HTR-8/SVneo (cell line): ENCODE results near the gene ATXN7.

Experiments
- DNase-seq: peaks from one replicate; pipeline ENCODE4 v3.0.0; 2011; ENCODE audit warnings: low spot score, mixed read lengths; ENCODE audit not compliant: insufficient read length
- FAIRE-seq: peaks from 2 replicates; lab custom pipeline; 2011; peaks lifted over from hg19 to GRCh38; lab: Jason Lieb, UNC

ATXN7 gene

GRCh38 chr3:64008487-64009351 is 145.1 kb downstream of the ATXN7 start:
- FAIRE-seq = no peak

GRCh38 chr3:64009528-64009927 is 145.9 kb downstream of the ATXN7 start:
- no peak for FAIRE-seq
- DNase-seq = no peak

More at GRCh38 chr3:64008487-64009351, 145.1 kb downstream of the ATXN7 start:
- DNase-seq = no peak

GRCh38 chr3:64010199-64010598 is 146.5 kb downstream of the ATXN7 start:
- DNase-seq (no peak), FAIRE-seq (no peak)

- DNase-seq (no peak), FAIRE-seq (no peak)
These were observed 148.0 kb downstream of the ATXN7 start for GRCh38 chr3:64011685-64012084.

- DNase-seq (no peak), FAIRE-seq (no peak)
These were observed 153.4 kb downstream of the ATXN7 start for GRCh38 chr3:64016941-64017620.

- FAIRE-seq (no peak), DNase-seq (no peak)
These were observed 155.6 kb downstream of the ATXN7 start for GRCh38 chr3:64019271-64019670.

GRCh38 chr3:64019879-64020278 is 156.2 kb downstream of the ATXN7 start:
- DNase-seq (no peak), FAIRE-seq (no peak)

GRCh38 chr3:64021922-64022321 is 158.3 kb downstream of the ATXN7 start:
- no peak for FAIRE-seq
- no peak for DNase-seq

- DNase-seq = no peak
- FAIRE-seq = no peak
These were observed 159.0 kb downstream of the ATXN7 start for GRCh38 chr3:64022451-64023186.

GRCh38 chr3:64023187-64023860 is 159.7 kb downstream of the ATXN7 start, which contains the start of gene PSMD6:
PSMD6 (minus strand) TSS chr3:64023494; CDS start chr3:64023419, 75 bp downstream.
- peak; percentile 85 for DNase-seq
- FAIRE-seq = peak; percentile 89

- DNase-seq (no peak), FAIRE-seq (no peak)
These were observed 160.2 kb downstream of the ATXN7 start for GRCh38 chr3:64023861-64024223.

- no peak for FAIRE-seq
- no peak for DNase-seq
These were observed 162.7 kb downstream of the ATXN7 start for GRCh38 chr3:64026346-64026745.

- FAIRE-seq = no peak
- no peak for DNase-seq
These were observed 164.0 kb downstream of the ATXN7 start for GRCh38 chr3:64027658-64028057.

GRCh38 chr3:64028754-64029153 is 165.1 kb downstream of the ATXN7 start:
- FAIRE-seq (no peak), DNase-seq (no peak)

- DNase-seq (no peak), FAIRE-seq (no peak)
These were observed 165.6 kb downstream of the ATXN7 start for GRCh38 chr3:64029287-64029686.

- DNase-seq (peak; percentile 68), FAIRE-seq (peak; percentile 89)
These were observed 167.1 kb downstream of the ATXN7 start for GRCh38 chr3:64030741-64031140.

GRCh38 chr3:64031540-64032508 is 168.2 kb downstream of the ATXN7 start:
- no peak for FAIRE-seq

GRCh38 chr3:64033069-64033468 is 169.4 kb downstream of the ATXN7 start:
- FAIRE-seq = no peak
- DNase-seq = no peak

More at GRCh38 chr3:64031540-64032508, 168.2 kb downstream of the ATXN7 start:
- no peak for DNase-seq

GRCh38 chr3:64037084-64037483 is 173.4 kb downstream of the ATXN7 start:
- FAIRE-seq (no peak), DNase-seq (no peak)
